ENCODE measurements around the gene KRTAP2-2.
"Not testable (repeated sequence)": the region's sequence is repeated elsewhere in the genome, so short reads cannot be mapped to it uniquely, and the experiment has no call there.

The KRTAP2-2 gene

DNA sequence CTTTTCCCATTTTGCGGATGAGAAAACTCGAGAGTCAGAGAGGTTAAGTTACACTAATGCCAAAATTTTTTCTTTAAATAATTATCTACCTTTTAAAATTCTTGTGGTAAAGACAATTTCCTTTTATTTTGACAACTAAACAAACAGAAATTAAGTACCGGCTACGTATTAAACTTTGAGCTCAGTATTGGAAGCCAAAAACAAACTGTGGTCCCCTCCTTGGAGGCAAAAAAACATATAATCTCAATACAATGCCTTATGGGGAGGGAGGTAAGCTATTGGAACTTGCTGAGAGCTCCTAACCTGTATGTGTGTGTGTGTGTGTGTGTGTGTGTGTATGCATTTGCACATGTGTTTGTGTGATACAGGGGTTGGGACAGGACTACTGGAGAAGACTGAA, 8.4 kb upstream of the KRTAP2-2 start:
- Histone ChIP-seq H3K4me3 (ENCODE audit: low read depth, low read length) (no peak overlapping the region), H3K9ac (ENCODE audit: low read length) (no peak overlapping the region), H2AK5ac (ENCODE audit: low read length) (no peak overlapping the region), H3K4me1 (ENCODE audit: control insufficient read depth in 1 of 2, insufficient read depth in 2 of 2, low read length in 2 of 2) (peaks cover 3 to 6% of the 10 kb centered on the region in 2 experiments), H3K23ac (ENCODE audit: low read length) (no peak overlapping the region), H3K14ac (ENCODE audit: low read length) (no peak overlapping the region), H3K4me2 (ENCODE audit: low read length) (no peak overlapping the region), H3K9me3 (ENCODE audit: insufficient read depth, low read depth, low read length) (no peaks in the 10 kb centered on the region), H3K27me3 (ENCODE audit: insufficient read depth, low read length) (no peaks in the 10 kb centered on the region), H2BK12ac (ENCODE audit: low read length) (no peak overlapping the region), H3K18ac (ENCODE audit: low read length) (no peak overlapping the region), H3K79me1 (ENCODE audit: low read length) (no peaks in the 10 kb centered on the region), H3K4ac (ENCODE audit: low read depth, low read length) (no peak overlapping the region), H3K27ac (ENCODE audit: low read depth, low read length) (no peak overlapping the region), H4K91ac (ENCODE audit: low read depth, low read length) (no peak overlapping the region), H3K36me3 (ENCODE audit: control insufficient read depth in 1 of 2, insufficient read depth in 2 of 2, low read length in 2 of 2) (no peaks in the 10 kb centered on the region), H4K8ac (ENCODE audit: low read depth, low read length) (no peak overlapping the region), H3K79me2 (ENCODE audit: control insufficient read depth, insufficient read depth, low read length, poor library complexity) (no peaks in the 10 kb centered on the region), H2BK120ac (ENCODE audit: insufficient read depth, low read length, poor library complexity) (no peak overlapping the region), H2BK5ac (ENCODE audit: low read depth, low read length, poor library complexity) (no peak overlapping the region), H2AFZ (ENCODE audit: insufficient read depth, low read length, poor library complexity) (no peak overlapping the region), H4K12ac (ENCODE audit: low read depth, low read length) (no peak overlapping the region)
- WGBS (ENCODE audit: extremely low coverage, insufficient coverage, insufficient read length): no CpG with 5 or more reads among the region's 4 CpGs
- DNase-seq: no peak

DNA sequence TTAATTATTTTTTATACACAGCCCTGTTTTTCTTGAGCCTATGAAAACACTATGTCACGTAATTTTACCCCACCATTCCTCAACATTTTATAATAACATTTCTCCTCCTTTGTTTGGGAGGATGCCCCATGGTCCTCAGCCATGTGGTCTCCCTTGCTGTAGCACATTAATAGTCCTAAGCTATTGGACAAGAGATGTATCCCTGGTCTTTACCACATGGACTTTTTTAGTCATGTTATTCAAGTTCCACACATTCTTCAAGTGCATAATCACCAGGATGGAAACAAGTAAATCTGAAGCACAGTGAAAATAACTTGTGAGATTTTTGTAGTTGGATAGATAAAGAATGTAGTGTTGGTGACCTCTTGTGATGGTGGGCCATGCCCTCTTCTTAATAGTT, 6.9 kb upstream of the KRTAP2-2 start:
- no peaks in the 10 kb centered on the region for H3K36me3 ChIP-seq (ENCODE audit: control insufficient read depth in 1 of 2, insufficient read depth in 2 of 2, low read length in 2 of 2)
- no peak overlapping the region for H3K4me3 ChIP-seq (ENCODE audit: low read depth, low read length)
- H3K4me1 ChIP-seq (ENCODE audit: control insufficient read depth in 1 of 2, insufficient read depth in 2 of 2, low read length in 2 of 2): peaks cover 3 to 6% of the 10 kb centered on the region in 2 experiments
- H3K9ac ChIP-seq (ENCODE audit: low read length): no peak overlapping the region
- no peak overlapping the region for H3K23ac ChIP-seq (ENCODE audit: low read length)
- H2BK12ac ChIP-seq (ENCODE audit: low read length): no peak overlapping the region
- H4K8ac ChIP-seq (ENCODE audit: low read depth, low read length): no peak overlapping the region
- H3K4me2 ChIP-seq (ENCODE audit: low read length): no peak overlapping the region
- DNase-seq: peak in 1 of 2 donors; percentile 51
- no peak overlapping the region for H3K18ac ChIP-seq (ENCODE audit: low read length)
- no peaks in the 10 kb centered on the region for H3K9me3 ChIP-seq (ENCODE audit: insufficient read depth, low read depth, low read length)
- H3K27ac ChIP-seq (ENCODE audit: low read depth, low read length): peak overlapping the region; percentile 22
- no peaks in the 10 kb centered on the region for H3K27me3 ChIP-seq (ENCODE audit: insufficient read depth, low read length)
- no peak overlapping the region for H4K12ac ChIP-seq (ENCODE audit: low read depth, low read length)
- no peak overlapping the region for H2AK5ac ChIP-seq (ENCODE audit: low read length)
- no peak overlapping the region for H3K4ac ChIP-seq (ENCODE audit: low read depth, low read length)
- H3K79me2 ChIP-seq (ENCODE audit: control insufficient read depth, insufficient read depth, low read length, poor library complexity): no peaks in the 10 kb centered on the region
- H3K79me1 ChIP-seq (ENCODE audit: low read length): no peaks in the 10 kb centered on the region
- H2BK120ac ChIP-seq (ENCODE audit: insufficient read depth, low read length, poor library complexity): no peak overlapping the region
- H2AFZ ChIP-seq (ENCODE audit: insufficient read depth, low read length, poor library complexity): no peak overlapping the region
- H4K91ac ChIP-seq (ENCODE audit: low read depth, low read length): no peak overlapping the region
- H2BK5ac ChIP-seq (ENCODE audit: low read depth, low read length, poor library complexity): no peak overlapping the region
- H3K14ac ChIP-seq (ENCODE audit: low read length): no peak overlapping the region
- 100% methylated on average over 1 of the region's 1 CpG for WGBS (ENCODE audit: extremely low coverage, insufficient coverage, insufficient read length)

DNA sequence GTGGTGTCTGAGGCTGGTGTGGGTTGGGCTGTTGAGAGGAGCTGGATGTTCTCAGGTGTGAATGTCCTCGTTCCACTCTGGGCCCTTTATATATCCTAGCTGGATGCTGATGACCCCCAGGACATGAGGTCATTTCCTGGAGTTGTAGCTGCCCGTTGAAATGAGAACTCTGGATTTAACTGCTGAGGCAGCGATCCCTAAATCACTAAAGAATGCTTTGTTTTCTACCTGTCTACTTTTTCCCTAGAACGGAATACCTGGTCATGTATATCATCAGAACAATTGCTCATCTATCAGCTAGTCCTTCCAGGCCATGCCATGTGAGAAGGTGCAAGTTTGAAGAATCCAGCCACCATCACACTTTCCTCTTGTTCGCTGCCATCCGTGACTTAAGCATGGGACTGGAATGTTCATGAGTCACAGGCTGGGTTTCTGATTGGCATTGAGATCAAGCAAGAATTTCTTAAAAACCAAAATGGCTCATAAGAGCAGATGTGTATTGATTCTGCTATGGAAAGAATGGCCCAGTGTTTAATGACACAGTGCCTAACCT, 5.1 kb upstream of the KRTAP2-2 start, which contains the start of gene KRTAP2-3:
Gene KRTAP2-3, minus strand, starts transcription at position 63 of the 553 bp plus-strand sequence. CDS start 64 bp downstream, outside the sequence.
- no peaks in the 10 kb centered on the region for H3K36me3 ChIP-seq (ENCODE audit: control insufficient read depth in 1 of 2, insufficient read depth in 2 of 2, low read length in 2 of 2)
- no peak within 1 kb of the TSS for H3K27ac ChIP-seq (ENCODE audit: low read depth, low read length)
- no peak within 1 kb of the TSS for H3K4me2 ChIP-seq (ENCODE audit: low read length)
- H3K18ac ChIP-seq (ENCODE audit: low read length): no peak within 1 kb of the TSS
- no peak within 1 kb of the TSS for H2BK12ac ChIP-seq (ENCODE audit: low read length)
- peaks cover 3 to 6% of the 10 kb centered on the region in 2 experiments for H3K4me1 ChIP-seq (ENCODE audit: control insufficient read depth in 1 of 2, insufficient read depth in 2 of 2, low read length in 2 of 2)
- no peak within 1 kb of the TSS for H4K12ac ChIP-seq (ENCODE audit: low read depth, low read length)
- H3K9ac ChIP-seq (ENCODE audit: low read length): no peak within 1 kb of the TSS
- no peak within 1 kb of the TSS for H2BK5ac ChIP-seq (ENCODE audit: low read depth, low read length, poor library complexity)
- WGBS (ENCODE audit: extremely low coverage, insufficient coverage, insufficient read length): no CpG with 5 or more reads among the region's 6 CpGs
- H3K23ac ChIP-seq (ENCODE audit: low read length): no peak within 1 kb of the TSS
- no peak within 1 kb of the TSS for H3K4ac ChIP-seq (ENCODE audit: low read depth, low read length)
- peak; percentile 89 to 96 for DNase-seq
- H3K4me3 ChIP-seq (ENCODE audit: low read depth, low read length): no peak within 1 kb of the TSS
- H3K79me1 ChIP-seq (ENCODE audit: low read length): no peaks in the 10 kb centered on the region
- peak within 1 kb of the TSS; percentile 48 for H4K91ac ChIP-seq (ENCODE audit: low read depth, low read length)
- no peak within 1 kb of the TSS for H2AK5ac ChIP-seq (ENCODE audit: low read length)
- H3K9me3 ChIP-seq (ENCODE audit: insufficient read depth, low read depth, low read length): no peaks in the 10 kb centered on the region
- peak within 1 kb of the TSS; percentile 70 for H3K14ac ChIP-seq (ENCODE audit: low read length)
- H3K79me2 ChIP-seq (ENCODE audit: control insufficient read depth, insufficient read depth, low read length, poor library complexity): no peaks in the 10 kb centered on the region
- no peak within 1 kb of the TSS for H4K8ac ChIP-seq (ENCODE audit: low read depth, low read length)
- H2BK120ac ChIP-seq (ENCODE audit: insufficient read depth, low read length, poor library complexity): peak within 1 kb of the TSS; percentile 51
- H2AFZ ChIP-seq (ENCODE audit: insufficient read depth, low read length, poor library complexity): no peak within 1 kb of the TSS
- H3K27me3 ChIP-seq (ENCODE audit: insufficient read depth, low read length): no peaks in the 10 kb centered on the region

DNA sequence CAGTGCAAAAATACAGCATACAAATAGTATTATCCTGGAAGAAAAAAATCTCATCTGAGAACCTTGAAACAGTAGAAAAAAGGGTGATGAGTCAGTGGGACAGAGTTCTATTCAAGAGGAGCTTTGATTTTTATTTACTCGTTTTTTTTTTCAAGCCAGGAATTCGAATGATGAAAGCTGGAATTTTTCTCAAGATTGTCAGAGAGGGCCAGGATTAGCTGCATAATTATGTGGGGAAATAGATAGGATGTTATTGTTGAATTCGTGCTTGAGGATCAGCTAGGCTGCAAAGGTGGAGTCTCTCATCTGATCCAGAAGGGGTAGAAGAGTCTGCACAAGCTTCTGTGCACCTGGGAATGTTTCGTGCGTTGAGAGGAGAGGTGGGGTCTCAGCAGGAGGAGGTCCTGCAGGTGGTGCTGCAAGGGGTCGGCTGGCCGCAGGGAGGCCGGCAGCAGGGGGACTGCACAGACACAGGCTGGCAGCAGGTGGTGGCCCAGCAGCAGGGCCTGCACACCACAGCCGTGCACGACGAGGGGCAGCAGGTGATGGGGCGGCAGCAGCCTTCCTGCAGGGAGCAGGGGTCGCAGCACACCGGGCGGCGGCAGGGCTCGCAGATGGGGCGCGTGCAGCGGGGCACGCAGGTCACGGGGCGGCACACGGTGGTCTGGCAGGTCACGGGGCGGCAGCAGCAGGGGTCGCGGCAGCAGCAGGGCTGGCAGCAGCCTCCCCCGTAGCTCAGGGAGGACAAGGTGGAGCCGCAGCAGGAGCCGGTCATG, 4.4 kb upstream of the KRTAP2-2 start:
- not testable (repeated sequence) for H2BK5ac ChIP-seq (ENCODE audit: low read depth, low read length, poor library complexity); H3K9me3 ChIP-seq (ENCODE audit: insufficient read depth, low read depth, low read length); H3K27ac ChIP-seq (ENCODE audit: low read depth, low read length); H3K4ac ChIP-seq (ENCODE audit: low read depth, low read length); H4K12ac ChIP-seq (ENCODE audit: low read depth, low read length); H3K9ac ChIP-seq (ENCODE audit: low read length); H3K27me3 ChIP-seq (ENCODE audit: insufficient read depth, low read length); H3K4me2 ChIP-seq (ENCODE audit: low read length); H3K23ac ChIP-seq (ENCODE audit: low read length); H3K79me2 ChIP-seq (ENCODE audit: control insufficient read depth, insufficient read depth, low read length, poor library complexity); H3K18ac ChIP-seq (ENCODE audit: low read length); H2AK5ac ChIP-seq (ENCODE audit: low read length); H4K8ac ChIP-seq (ENCODE audit: low read depth, low read length); H3K4me1 ChIP-seq (ENCODE audit: control insufficient read depth in 1 of 2, insufficient read depth in 2 of 2, low read length in 2 of 2); H2BK12ac ChIP-seq (ENCODE audit: low read length); H2AFZ ChIP-seq (ENCODE audit: insufficient read depth, low read length, poor library complexity); H3K4me3 ChIP-seq (ENCODE audit: low read depth, low read length); H3K79me1 ChIP-seq (ENCODE audit: low read length); H3K36me3 ChIP-seq (ENCODE audit: control insufficient read depth in 1 of 2, insufficient read depth in 2 of 2, low read length in 2 of 2)
- H2BK120ac ChIP-seq (ENCODE audit: insufficient read depth, low read length, poor library complexity): peak overlapping the region; percentile 51
- peak in 1 of 2 donors; percentile 87 for DNase-seq
- no CpG with 5 or more reads among the region's 31 CpGs for WGBS (ENCODE audit: extremely low coverage, insufficient coverage, insufficient read length)
- H4K91ac ChIP-seq (ENCODE audit: low read depth, low read length): peak overlapping the region; percentile 48
- peak overlapping the region; percentile 70 for H3K14ac ChIP-seq (ENCODE audit: low read length)
